Kidney (tissue), 14 donors: ENCODE measurements around the gene PLEKHM2. TPM values are rescaled to one million over a fixed set of nuclear protein-coding genes. Genes with fewer than 3 reads are reported as not detected.
A peak's percentile ranks its signal among the peaks of the same experiment; 100 is the strongest.

Experiments
- DNase-seq, 5 donors: peaks; one replicate each; pipeline ENCODE4 v3.0.0-alpha.2; 2013 to 2020
- FAIRE-seq: peaks from 2 replicates; lab custom pipeline; 2012; peaks lifted over from hg19 to GRCh38; lab: Jason Lieb, UNC
- H3K27ac ChIP-seq, 2 donors: one replicate each; pipeline ENCODE4 v1.7.0; 2013; ENCODE audit warnings: low read depth in 2 of 2, low read length in 2 of 2, inconsistent platforms in 1 of 2
- H3K27me3 ChIP-seq: one replicate; pipeline ENCODE4 v1.7.1; 2013; ENCODE audit warnings: low read length, inconsistent platforms; ENCODE audit not compliant: control insufficient read depth, insufficient read depth
- H3K36me3 ChIP-seq, 3 donors: one replicate each; pipeline versions ENCODE4 v1.7.0 to v1.7.1; 2013; ENCODE audit warnings: low read length in 3 of 3, control low read depth in 1 of 3, inconsistent platforms in 1 of 3; ENCODE audit not compliant: insufficient read depth in 3 of 3, control insufficient read depth in 2 of 3
- H3K4me1 ChIP-seq, 3 donors: one replicate each; pipeline versions ENCODE4 v1.7.0 to v1.7.1; 2013; ENCODE audit warnings: low read length in 3 of 3, inconsistent platforms in 1 of 3, low read depth in 1 of 3; ENCODE audit not compliant: control insufficient read depth in 2 of 3, insufficient read depth in 2 of 3
- H3K4me3 ChIP-seq, 3 donors: one replicate each; pipeline versions ENCODE4 v1.7.0 to v1.8.1; 2013; ENCODE audit warnings: low read length in 3 of 3, control low read depth in 1 of 3, inconsistent platforms in 1 of 3
- H3K9ac ChIP-seq, 3 donors: one replicate each; pipeline versions ENCODE4 v1.7.0 to v1.7.1; 2013; ENCODE audit warnings: low read length in 3 of 3, control low read depth in 1 of 3, inconsistent platforms in 1 of 3
- H3K9me3 ChIP-seq, 3 donors: one replicate each; pipeline versions ENCODE4 v1.7.0 to v1.7.1; 2013; ENCODE audit warnings: low read length in 3 of 3, control low read depth in 1 of 3, inconsistent platforms in 1 of 3; ENCODE audit not compliant: control insufficient read depth in 2 of 3, insufficient read depth in 1 of 3
- intact Hi-C: fragments of 100-400 bp; cut with DNase I; formaldehyde crosslinking; loops from one replicate; pipeline ENCODE4 v1.11.1; 2022
- polyA plus RNA-seq: library from polyadenylated mRNA; stranded (reverse); fragments of 350-450 nt; fragmentation: Illumina TruSeq; extraction: RNeasy Lipid Tissue Mini Kit (QIAGEN cat#74804); gene quantifications from one replicate; pipeline ENCODE4 v1.2.3, GENCODE V29; 2014; ENCODE audit warnings: low read depth, low replicate concordance; ENCODE audit not compliant: insufficient read depth
- total RNA-seq: library from RNA; stranded (reverse); fragmentation: NEBNext Ultra II Directional; extraction: Animal tissue kit (Norgen Biotek cat#: 25700); gene quantifications from one replicate; pipeline ENCODE4 v1.2.1, GENCODE V29; 2021
- TF ChIP-seq, protein P1 (sequence below): IDR thresholded peaks from 3 replicates; pipeline ENCODE4 v1.5.1; 2012; ENCODE audit warnings: mild to moderate bottlenecking, moderate library complexity, borderline replicate concordance; ENCODE audit not compliant: insufficient read depth; ENCODE audit errors: extremely low read depth
- donor health status: control.
- donor health status: control.
- donor health status: control.
- donor health status: control.
- donor health status: control.
- donor health status: DM: yes; HTN: yes; CAD: no.
- donor health status: Normal renal cell carcinoma (clear cell type).

PLEKHM2 gene
- total and polyA plus RNA-seq, 2 donors from 2014 or later, result 21.7 to 65.7 TPM

DNA sequence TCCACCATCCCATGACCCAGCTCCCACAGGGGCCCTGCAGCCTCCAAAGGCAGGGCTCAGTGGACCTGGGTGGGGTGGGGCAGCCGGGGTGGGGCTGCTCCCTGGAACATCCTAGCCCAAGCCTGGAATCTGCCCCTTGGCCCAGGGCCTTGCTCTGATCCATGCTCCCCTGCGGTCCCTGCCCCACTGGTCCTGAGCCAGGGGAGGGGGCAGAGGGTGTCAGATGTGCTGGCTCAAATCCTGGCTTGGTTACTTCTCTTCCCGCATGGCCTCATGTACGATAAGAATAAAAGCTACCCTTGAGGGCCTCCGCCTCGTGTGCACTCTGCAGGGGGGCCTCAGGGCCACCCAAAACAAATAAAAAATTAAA, 52.8 kb downstream of the PLEKHM2 start:
- FAIRE-seq (no peak), DNase-seq (peak in 2 of 5 donors; percentile 43 to 52)
- intact Hi-C loops, result no loop called here
- Histone ChIP-seq H3K27me3 (no peaks in the 10 kb centered on the region), H3K9ac (peak overlapping the region in 1 of 3 donors; percentile 61), H3K36me3 (peaks cover 0 to 5% (median 0%) of the 10 kb centered on the region in 3 donors), H3K4me3 (peak overlapping the region in 1 of 3 donors; percentile 52), H3K27ac (peak overlapping the region; percentile 85 to 92), H3K9me3 (no peaks in the 10 kb centered on the region), H3K4me1 (peaks cover 0 to 25% (median 17%) of the 10 kb centered on the region in 3 donors)
- TF ChIP-seq, protein P1, sequence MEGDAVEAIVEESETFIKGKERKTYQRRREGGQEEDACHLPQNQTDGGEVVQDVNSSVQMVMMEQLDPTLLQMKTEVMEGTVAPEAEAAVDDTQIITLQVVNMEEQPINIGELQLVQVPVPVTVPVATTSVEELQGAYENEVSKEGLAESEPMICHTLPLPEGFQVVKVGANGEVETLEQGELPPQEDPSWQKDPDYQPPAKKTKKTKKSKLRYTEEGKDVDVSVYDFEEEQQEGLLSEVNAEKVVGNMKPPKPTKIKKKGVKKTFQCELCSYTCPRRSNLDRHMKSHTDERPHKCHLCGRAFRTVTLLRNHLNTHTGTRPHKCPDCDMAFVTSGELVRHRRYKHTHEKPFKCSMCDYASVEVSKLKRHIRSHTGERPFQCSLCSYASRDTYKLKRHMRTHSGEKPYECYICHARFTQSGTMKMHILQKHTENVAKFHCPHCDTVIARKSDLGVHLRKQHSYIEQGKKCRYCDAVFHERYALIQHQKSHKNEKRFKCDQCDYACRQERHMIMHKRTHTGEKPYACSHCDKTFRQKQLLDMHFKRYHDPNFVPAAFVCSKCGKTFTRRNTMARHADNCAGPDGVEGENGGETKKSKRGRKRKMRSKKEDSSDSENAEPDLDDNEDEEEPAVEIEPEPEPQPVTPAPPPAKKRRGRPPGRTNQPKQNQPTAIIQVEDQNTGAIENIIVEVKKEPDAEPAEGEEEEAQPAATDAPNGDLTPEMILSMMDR, result no peak

DNA sequence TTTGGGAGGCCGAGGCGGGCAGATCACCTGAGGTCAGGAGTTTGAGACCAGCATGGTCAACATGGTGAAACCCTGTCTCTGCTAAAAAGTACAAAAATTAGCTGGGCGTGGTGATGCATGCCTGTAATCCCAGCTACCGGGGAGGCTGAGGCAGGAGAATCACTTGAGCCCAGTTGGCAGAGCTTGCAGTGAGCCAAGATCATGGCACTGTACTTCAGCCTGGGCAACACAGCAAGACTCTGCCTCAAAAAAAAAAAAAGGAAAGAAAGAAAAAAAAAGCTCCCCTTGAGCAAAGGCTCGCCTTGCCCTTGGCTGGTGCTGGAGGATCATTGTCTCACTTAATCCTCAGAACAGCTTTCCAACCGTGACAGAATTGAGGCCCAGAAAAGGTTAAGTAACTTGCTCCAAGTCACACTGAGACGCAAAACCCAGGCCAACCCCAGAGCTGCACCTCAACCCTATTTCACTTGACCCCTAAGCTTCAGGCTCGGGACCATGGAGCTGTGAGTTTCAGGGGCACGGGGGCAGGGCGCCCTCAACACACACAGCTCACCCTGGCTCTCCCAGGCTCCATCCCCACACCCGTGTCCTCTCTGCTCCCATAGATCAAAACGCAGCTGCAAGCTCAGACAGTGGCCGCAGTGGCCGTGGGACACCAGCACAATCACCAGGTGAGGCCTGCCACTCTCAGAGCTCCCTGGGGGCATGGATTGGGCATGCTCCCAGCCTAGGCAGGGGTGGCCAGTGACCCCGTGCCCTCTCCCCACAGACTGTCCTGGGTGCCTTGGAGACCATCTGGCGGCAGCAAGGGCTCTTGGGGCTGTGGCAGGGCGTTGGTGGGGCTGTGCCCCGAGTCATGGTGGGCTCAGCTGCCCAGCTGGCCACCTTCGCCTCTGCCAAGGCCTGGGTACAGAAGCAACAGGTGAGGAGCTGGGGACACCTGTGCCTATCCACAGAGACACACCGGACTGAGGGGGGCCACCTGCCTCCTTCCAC, 53.5 kb downstream of the PLEKHM2 start:
- Histone ChIP-seq H3K9ac (no peak overlapping the region), H3K36me3 (no peaks in the 10 kb centered on the region), H3K4me1 (peaks cover 0 to 25% (median 17%) of the 10 kb centered on the region in 3 donors), H3K27ac (no peak overlapping the region), H3K9me3 (no peaks in the 10 kb centered on the region), H3K27me3 (no peaks in the 10 kb centered on the region), H3K4me3 (no peak overlapping the region)
- TF ChIP-seq, protein P1, result no peak
- FAIRE-seq (no peak), DNase-seq (peak in 3 of 5 donors; percentile 35 to 52 (median 39))
- intact Hi-C loops, result no loop called here

DNA sequence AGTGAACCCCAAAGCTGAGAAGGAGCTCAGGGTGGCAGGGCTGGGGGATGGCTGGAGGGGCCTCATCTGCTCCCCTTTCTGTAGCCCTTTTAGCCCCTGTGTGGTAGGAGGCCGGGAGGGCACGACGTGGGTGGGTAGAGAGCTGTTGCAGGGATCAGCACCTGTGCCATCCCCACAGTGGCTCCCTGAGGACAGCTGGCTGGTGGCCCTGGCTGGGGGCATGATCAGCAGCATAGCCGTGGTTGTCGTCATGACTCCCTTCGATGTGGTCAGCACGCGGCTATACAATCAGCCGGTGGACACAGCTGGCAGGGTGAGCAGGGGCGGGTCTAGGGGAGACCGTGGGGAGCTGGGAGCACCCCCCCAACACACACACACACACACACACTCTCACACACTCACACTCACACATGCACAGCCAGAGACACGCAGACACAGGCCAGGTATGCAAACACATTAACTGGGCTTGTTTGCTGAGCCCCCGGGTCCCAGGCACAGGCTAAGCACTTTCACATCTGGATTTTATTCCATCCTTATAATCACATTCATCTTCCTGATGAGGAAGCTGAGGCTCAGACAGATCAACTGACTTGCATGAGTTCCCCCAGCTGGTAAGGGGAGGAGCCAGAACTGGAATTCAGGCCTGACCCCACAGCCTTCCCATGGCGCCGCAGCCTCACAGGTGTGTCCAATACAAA, 54.4 kb downstream of the PLEKHM2 start:
- Histone ChIP-seq H3K9me3 (no peaks in the 10 kb centered on the region), H3K4me1 (peaks cover 0 to 25% (median 17%) of the 10 kb centered on the region in 3 donors), H3K27me3 (no peaks in the 10 kb centered on the region), H3K36me3 (no peaks in the 10 kb centered on the region), H3K27ac (no peak overlapping the region), H3K4me3 (no peak overlapping the region), H3K9ac (no peak overlapping the region)
- TF ChIP-seq, protein P1, result no peak
- FAIRE-seq (no peak), DNase-seq (no peak)
- intact Hi-C loops, result no loop called here
